ENCODE data around the gene MAP1LC3A.

The MAP1LC3A gene

DNA sequence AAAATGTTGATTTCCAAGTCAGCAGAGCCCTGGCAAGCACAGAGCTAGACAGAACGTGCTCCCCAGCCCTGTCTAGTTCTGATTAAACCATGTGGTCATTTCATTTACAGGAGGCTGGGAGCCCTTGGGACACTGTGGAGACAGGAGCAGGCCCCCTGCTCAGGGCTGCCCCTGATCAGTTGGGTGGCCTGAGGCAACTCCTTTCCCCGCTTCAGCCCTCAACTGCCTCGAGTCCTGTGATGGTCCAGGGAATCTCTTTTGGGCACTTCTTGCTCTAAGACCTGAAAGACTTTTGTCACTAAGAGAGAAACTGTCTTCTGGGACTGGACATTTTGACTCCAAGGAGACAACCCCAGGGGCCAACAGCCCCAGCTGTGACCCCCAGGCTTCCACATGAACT is 28.8 kb upstream of the MAP1LC3A start:
- DNase-seq, result no peak
- no peak for ATAC-seq

DNA sequence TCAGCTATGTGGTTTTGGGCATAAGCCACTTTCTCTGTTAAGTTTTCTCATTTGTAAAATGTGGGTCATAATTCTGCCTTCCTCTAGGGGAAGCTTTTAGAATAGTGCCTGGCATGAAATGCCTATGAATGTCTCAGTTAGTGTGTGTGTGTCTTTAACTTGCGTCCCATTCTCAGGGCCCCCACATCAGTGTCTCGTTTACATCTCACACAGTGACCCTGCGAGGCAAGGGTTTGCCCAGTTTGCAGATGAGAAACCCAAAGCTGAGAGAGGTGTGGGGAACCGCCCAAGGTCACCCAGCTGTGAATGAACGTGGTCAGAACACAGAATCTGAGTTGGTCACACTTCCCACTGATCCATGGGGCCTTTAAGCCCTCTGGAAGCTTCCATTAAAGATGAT is 28.2 kb upstream of the MAP1LC3A start:
- no peak for DNase-seq
- ATAC-seq, result no peak

DNA sequence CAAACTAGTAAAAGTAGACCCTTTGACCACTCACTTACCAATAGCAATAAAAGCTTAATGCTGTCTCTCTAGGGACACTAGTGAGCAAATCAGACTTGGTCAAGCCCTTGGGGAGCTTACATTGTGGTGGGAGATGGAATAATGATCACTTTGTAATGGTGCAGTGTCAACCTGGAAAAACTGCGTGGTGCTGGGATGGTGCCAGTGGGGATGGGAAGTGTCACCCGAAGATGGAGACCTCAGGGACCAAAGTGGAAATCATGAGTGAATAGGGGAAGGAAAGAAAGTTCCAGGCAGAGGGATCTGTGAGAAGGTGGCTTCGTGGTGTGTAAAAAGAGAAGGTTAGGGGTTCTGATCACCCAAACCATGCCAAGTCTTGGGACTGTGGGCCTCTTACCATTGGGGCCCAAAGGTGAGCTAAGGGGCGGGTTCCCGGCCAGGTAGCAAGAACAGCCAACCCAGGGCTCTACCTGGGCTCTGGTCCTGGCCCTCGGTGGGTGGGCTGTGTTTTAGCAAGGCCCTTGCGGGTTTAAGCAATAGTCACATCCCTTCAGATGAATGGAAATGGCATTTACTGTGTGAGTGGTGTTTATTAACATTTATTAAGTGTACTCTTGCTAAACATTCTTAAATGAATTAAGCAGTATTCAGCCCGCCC is 26.8 kb upstream of the MAP1LC3A start:
- DNase-seq (no peak), ATAC-seq (no peak)

- ATAC-seq (no peak), DNase-seq (no peak)
Observed at GRCh38 chr20:34532320-34532719, 26.2 kb upstream of the MAP1LC3A start.

GRCh38 chr20:34532756-34533155 is 25.8 kb upstream of the MAP1LC3A start:
- ATAC-seq (no peak), DNase-seq (no peak)

DNA sequence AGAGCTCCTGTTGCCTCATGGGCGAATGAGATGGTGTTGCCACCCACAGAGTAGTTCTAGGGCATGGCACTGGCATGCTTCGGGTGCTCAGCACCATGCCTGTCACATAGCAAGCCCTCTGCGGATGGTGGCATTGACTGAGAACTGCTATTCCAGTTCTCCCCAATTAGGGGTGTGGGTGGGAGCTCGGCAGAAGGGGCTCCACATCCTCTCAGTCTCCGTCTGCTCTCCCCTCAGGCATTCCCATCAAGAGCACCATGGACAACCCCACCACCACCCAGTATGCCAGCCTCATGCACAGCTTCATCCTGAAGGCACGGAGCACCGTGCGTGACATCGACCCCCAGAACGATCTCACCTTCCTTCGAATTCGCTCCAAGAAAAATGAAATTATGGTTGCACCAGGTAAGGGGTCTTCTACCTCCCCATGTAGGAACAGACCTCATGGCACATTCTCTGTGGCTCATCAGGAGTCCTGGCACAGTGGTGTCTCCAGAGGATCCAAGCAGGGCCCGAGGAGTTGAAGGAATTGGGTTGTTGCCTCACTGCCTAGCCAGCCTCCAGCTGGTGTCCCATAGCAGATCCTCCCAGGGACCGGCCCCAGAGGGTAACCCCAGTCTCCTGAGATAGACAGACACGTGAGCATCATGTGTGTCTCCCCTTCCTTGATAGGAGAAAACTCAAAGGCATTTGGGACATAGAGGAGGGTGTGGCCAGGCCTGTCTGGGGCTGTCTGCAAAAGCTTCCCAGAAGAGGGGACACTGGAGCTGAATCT is 23.9 kb upstream of the MAP1LC3A start:
- ATAC-seq (no peak), DNase-seq (no peak)

DNA sequence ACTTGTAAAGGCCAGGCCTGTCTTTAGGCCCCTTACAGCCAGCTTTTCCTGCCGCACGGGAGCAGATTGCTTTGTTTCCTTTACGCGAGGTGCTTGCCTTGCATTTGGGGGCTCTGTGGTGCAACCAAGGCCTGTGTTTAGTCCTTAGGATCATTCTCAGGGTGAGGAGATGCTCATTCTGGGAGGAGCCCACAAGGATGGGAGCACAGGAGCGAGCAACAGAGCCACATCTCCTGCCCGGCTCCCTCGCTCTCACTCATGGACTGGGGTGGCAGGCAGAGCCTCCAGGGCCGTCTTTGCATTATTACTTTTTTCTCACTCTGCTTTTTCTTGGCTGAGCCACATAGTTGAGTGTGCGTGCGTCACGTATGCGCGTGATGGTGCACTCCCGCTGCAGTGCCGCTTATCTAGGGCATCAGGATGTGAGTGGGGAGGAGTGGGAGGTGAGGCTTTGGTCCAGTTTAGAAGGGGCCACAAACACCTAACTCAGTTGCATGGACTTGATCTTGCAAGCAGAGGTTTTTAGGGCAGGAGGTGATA is 23.1 kb upstream of the MAP1LC3A start:
- DNase-seq, result no peak
- ATAC-seq, result no peak

GRCh38 chr20:34535857-34536256 is 22.7 kb upstream of the MAP1LC3A start:
- ATAC-seq (no peak), DNase-seq (no peak)

DNA sequence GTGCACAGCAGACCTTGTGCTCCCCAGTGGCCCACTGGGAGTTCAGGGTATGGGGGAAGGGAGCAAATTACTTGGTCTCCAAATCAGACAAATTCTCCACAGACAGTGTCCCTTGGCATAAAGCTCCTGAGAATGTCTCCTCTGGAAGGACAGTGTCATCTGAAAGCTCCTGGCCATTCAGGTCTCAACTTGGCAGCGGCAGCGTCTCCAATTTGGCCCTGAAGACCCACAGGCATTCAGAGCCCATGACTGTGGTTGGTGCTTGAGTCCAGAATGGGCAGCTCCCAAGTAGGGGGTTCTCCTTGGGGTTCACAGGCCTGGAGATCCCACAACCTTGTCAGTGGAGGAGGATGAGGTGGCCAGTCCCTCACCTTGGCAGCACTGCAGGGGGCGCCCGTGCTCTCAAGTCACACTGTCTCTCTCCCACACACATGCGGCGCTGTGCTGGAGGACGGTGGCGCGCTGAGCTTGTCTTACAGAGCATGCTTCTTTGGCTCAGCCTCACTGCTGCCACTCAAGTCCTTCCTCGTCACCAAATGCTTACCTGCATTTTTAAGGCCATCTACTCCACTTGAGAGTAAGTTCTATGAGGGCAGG is 21.6 kb upstream of the MAP1LC3A start:
- DNase-seq (peak; percentile 52), ATAC-seq (peak; percentile 33)

GRCh38 chr20:34537651-34538050 is 20.9 kb upstream of the MAP1LC3A start:
- no peak for ATAC-seq
- no peak for DNase-seq

DNA sequence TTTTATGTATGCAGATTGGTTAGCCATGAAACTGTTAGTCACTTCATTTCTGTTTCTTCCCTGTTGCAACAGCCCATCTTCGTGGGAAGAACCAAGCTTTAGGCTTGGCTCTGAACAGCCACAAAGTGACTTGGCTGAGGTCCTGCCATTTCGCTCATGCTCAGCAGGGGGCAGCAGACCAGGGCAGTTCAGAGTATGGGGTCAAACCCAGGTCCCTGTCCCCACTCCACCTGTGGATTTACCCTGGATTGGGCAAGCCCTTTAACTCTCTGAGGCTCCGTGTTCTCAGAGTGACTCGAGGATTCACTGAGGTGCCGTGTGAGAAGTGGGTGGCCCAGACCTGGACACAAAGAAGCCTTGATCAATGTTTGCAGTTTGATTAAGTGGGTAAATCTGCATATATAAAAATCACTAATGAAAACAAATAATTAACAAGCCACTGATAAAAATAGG is 19.8 kb upstream of the MAP1LC3A start:
- ATAC-seq (peak; percentile 28), DNase-seq (peak; percentile 70)

- ATAC-seq, result no peak
- no peak for DNase-seq
Observed at GRCh38 chr20:34539756-34540155, 18.8 kb upstream of the MAP1LC3A start.

DNA sequence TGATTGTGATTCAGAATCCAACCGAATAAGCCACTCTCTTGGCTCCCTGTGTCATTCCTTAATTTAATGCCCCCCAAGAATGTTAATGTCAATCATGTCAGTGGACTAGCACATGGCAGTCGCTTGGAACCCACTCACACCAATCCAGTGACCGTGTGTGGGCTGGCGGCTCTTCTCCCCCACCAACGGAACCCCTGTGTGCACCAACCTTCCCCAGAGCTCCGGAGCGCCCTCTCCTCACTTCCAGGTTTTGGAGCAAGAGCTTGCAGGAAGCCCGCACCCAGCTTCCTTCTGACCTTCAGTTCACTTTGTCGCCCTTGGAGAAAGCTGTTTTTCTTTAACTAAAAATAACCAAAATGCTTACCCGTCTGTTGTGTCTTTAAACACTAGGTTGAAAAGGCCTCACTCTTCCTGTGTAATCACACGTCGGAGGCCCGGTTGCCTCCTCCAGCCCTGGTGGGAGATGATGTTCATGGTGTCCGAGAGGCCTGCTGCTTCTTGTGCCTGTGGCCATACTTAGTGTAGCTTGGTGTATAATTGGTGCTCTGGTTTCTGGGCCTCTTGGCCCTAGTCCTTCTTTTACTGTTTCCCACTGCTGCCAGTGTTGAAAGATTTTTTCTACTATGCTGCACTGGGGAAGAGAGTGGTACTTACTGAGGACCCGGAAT is 17.8 kb upstream of the MAP1LC3A start:
- no peak for DNase-seq
- ATAC-seq, result no peak

- DNase-seq (no peak), ATAC-seq (no peak)
Observed at GRCh38 chr20:34541264-34541901, 17.1 kb upstream of the MAP1LC3A start.

- no peak for ATAC-seq
- no peak for DNase-seq
Observed at GRCh38 chr20:34541917-34542316, 16.6 kb upstream of the MAP1LC3A start.

GRCh38 chr20:34542439-34542838 is 16.1 kb upstream of the MAP1LC3A start:
- DNase-seq (no peak), ATAC-seq (no peak)

GRCh38 chr20:34543463-34544056 is 15.0 kb upstream of the MAP1LC3A start:
- ATAC-seq (no peak), DNase-seq (no peak)

GRCh38 chr20:34544109-34544796 is 14.3 kb upstream of the MAP1LC3A start:
- peak; percentile 45 for ATAC-seq
- no peak for DNase-seq

DNA sequence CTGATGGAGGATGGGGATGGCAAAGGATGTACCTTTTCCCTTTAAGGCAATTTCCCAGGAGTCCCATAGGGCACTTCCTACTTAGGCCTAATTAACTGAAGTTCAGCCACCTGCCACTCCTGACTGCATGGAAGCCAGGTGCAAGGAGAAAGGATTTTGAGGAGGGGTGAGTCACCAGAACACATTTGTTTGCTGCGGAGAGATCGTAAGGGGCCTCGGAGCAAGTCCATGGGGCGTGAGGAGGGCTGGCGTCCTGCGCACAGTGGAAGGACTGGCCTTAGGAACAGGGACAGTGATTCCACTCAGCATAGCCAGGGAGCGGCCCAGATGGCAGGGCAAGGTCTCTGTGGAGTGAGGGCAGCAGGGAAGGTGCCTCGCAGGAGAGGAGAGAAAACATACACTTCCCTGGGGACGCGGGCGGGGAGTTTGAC is 11.8 kb upstream of the MAP1LC3A start:
- no peak for ATAC-seq
- DNase-seq, result no peak

- DNase-seq, result no peak
- ATAC-seq, result no peak
Observed at GRCh38 chr20:34547844-34548613, 10.5 kb upstream of the MAP1LC3A start.
